HG03378 (cell line): Measurements from ENCODE around the gene NPTN.
"Not testable (repeated sequence)": the region's sequence is repeated elsewhere in the genome, so short reads cannot be mapped to it uniquely, and the experiment has no call there.

Source experiments
- ATAC-seq: cut with Tn5 transposase; IDR thresholded peaks from one replicate; pipeline ENCODE4 v1.9.1; 2021; ENCODE audit warnings: mild to moderate bottlenecking, moderate library complexity; ENCODE audit not compliant: unreplicated experiment

NPTN gene

GRCh38 chr15:73601451-73602445 lies 31.4 kb downstream of the NPTN start:
- ATAC-seq, result no peak

DNA sequence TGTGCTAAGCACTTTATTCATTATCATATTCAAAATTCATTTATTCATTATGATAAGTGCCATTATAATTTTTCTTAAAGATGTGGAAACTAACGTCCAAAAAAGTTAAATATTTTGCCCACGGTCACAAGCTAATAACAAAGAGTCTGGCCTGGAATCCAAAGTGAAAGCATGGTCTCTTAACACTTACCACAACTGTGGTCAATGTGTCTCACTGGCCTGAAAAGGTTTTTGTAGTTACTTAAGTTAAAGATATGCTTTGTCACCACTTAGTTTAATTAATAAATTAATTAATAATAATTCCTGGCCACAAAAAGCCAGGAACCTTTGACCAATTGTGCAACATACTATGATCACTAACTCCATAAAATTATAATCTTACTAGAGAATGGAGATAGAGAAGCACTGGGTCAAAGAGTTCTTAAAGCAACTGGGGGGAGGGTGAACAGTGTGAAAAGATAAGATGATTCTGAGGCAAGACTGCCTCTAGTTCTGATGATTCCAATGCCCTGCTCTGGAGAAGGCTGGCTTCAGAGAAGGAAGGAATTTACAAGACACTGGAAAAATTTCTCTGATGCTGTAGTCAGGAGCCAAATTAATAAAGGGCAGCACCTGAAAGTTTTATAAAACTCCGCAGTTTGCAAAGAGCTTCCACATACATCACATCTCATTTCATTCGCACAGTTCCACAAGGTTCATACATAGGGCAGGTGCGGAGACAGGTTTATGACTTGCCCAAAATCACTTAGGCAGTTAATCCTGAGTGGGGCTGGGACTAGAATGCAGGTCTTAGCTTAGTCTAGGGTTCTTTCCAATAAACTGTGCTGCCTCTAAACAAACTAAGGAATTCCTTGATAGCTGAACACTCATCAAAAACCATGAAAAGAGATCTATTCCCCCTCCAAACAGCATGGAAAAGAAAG lies 32.5 kb downstream of the NPTN start:
- ATAC-seq, result no peak

DNA sequence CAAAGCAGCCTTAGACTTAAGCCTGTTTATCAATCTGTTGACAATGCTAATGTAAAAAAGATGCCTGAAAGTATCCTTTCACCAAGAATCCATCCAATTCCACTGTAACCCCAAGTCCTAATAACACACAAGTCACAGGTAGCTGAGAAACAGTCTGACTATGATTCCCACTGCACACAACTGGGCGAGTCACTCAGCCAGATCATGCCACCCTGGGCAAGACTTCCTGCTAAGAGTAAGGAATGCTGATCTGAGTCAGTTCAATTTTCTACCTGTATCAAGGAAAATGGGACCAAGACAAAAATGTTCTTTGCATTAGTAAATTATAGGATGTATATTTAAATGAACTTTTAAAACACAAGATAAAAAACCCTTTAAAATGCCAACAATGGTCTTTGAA lies 33.3 kb downstream of the NPTN start:
- ATAC-seq, result no peak

GRCh38 chr15:73598530-73599160 lies 34.5 kb downstream of the NPTN start:
- no peak for ATAC-seq

GRCh38 chr15:73597036-73597638 lies 36.1 kb downstream of the NPTN start:
- ATAC-seq, result no peak

- ATAC-seq, result no peak
Measured at GRCh38 chr15:73596174-73596573, 37.0 kb downstream of the NPTN start.

DNA sequence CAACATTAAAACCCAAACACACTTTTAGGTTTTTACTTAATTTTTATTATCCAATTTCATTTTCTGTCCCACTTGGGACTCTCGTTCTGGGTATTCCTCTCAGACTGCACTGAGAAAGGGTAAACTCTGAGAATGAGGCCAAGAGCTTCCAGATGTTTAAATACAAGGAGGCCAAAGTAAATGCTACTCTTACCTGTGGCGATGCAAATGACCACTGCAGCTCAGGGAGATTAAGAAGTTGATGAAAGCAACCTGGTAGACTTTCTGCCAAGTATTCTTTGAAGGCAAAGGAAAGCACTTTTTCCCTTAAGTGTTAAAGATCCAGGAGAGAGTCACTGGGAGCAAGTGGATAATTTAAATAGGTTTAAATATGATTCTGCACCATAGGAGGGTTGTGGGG lies 39.1 kb downstream of the NPTN start:
- no peak for ATAC-seq

DNA sequence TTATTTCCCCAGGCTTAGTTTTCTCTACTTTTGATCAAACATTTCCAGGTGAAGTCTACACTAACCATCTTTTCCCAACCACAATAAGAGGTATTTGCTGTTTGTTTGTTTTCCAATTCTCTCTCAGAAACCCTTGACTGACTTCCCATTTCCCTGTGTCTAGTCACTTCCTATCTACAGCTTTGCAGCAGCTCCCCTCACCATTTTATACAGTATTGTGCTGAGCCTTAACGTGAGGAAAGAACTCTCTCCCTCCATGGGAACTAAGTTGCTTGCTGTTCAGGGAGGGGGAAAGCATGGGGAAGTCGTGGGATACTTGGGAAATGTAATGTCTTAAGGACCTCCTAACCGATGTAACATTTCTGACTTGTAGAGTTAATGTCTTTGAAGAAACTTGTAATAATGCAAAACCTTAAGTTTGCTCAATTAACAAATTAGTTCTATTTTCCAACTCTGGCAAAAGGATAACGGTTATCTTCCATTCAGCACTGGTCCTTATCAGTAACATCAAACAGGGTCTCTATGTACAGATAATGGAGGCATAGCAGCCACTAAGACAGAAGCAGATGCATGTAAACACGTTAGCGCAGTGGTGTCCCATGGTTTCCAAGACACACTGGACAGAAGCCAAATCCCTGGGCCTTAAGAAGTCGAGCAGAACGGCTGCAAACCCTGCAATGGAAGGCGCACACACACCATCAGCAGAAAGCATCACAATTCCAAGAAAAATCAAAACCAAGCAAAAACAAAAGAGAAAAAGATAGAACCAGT lies 39.7 kb downstream of the NPTN start:
- no peak for ATAC-seq

DNA sequence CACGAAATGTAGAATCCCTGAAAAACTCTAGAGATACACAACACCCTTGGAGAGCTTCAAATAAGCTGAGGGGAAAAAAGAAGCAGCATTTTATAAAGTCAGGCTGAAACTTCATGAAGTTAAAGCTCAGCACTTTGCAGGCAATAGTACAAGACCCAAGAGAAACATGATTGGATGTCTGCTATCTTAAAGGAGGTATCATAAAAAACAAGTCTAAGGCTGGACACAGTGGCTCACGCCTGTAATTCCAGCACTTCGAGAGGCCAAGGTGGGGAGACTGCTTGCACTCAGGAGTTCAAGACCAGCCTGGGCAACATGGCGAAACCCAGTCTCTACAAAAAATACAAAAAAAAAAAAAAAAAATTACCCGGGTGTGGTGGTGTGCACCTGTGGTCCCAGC lies 42.9 kb downstream of the NPTN start:
- ATAC-seq, result no peak

GRCh38 chr15:73589766-73590165 lies 43.4 kb downstream of the NPTN start:
- ATAC-seq, result no peak

- no peak for ATAC-seq
Measured at GRCh38 chr15:73585871-73586654, 47.1 kb downstream of the NPTN start.

GRCh38 chr15:73584699-73585420 lies 48.3 kb downstream of the NPTN start:
- ATAC-seq, result no peak

- no peak for ATAC-seq
Measured at GRCh38 chr15:73583544-73583943, 49.6 kb downstream of the NPTN start.

- no peak for ATAC-seq
Measured at GRCh38 chr15:73582851-73583379, 50.3 kb downstream of the NPTN start.

GRCh38 chr15:73578026-73578425 lies 55.2 kb downstream of the NPTN start:
- no peak for ATAC-seq

DNA sequence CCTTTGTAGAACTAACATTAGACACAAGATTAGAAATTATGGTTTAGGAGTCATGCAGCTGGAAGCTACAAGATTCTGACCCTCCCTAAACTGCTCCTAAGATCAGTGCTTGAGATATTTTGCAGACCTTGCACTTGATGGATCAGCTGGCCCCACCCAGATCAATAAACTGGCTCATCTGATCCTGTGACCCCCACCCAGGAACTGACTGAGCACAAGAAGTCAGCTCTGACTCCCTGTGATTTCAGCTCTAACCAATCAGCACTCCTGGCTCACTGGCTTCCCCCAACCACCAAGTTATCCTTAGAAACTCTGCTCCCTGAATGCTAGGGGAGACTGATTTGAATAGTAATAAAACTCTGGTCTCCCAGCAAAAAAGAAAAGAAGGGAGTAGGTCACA lies 55.6 kb downstream of the NPTN start:
- ATAC-seq, result not testable (repeated sequence)

DNA sequence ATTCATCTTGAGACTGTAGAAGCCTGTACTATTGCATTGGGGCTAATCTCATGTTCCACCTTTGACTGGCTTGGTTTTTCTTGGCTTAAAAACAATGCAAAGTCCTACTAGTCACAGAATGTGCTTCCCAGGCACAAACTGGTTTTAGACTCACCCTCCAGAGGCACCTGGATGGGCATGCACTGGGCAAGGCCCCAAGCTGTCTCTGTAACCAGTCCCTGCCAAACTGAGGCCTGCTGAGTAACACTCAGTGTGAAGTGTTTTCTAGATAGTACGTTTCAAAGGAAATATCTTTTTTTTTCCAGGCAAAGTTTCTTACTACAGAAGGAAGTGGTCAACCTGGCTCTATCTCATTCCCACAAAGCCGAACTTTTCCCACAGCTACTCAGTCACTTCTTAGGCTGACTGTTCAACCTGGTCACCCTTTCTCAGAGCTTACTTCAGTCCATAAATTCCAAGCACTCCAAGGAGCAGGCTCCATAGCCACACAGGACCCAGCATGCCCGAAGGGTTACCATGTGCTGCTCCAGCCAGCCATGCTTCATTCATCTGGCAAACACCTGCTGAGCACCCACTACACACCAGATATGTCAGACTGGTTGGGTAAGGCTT lies 57.4 kb downstream of the NPTN start:
- no peak for ATAC-seq

DNA sequence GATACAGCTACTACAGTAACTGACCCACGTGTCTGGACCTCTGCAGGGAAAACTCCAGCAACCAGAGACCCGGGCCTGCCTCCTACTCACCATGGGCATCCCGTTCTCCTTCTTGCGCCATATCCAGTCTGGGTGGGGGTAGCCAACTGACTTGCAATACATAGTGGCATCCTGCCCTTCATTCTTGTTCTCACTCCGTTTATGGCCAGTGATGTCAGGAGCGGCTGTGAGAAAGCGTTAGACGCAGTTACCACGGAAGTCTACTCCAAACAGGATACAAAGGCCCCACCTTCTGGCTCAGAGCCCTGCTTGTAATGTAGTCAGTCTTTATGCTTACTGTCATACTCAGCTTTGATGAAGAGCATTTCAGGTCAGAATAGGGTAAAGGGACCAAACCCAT lies 59.6 kb downstream of the NPTN start:
- no peak for ATAC-seq
